HCT116 (cell line): ENCODE data around the gene UTF1. TPM values are rescaled to one million over a fixed set of nuclear protein-coding genes. Genes with fewer than 3 reads are reported as not detected.

Experiments used
- ATAC-seq: fragments of 200-7000 bp; cut with Tn5 transposase; 2 replicates; pipeline ENCODE4 v1.9.1; 2020; ENCODE audit warnings: mild to moderate bottlenecking, moderate library complexity
- BruUV-seq: library from RNA; stranded (reverse); fragments of 400-500 nt; replicated peaks from 2 replicates; lab custom pipeline; 2021; lab: Mats Ljungman, UMichigan
- CTCF ChIA-PET: fragments of 300-600 bp; sonication (Branson Sonifier 250); formaldehyde crosslinking; loops from one replicate; lab custom pipeline; 2021; ENCODE audit warnings: antibody characterized with exemption; lab: Charles Lee
- POLR2A ChIA-PET: fragments of 300-600, 350-600 bp; sonication (Branson Sonifier 250); formaldehyde crosslinking; loops from one replicate; lab custom pipeline; 2021; ENCODE audit warnings: antibody characterized with exemption; lab: Charles Lee
- RAD21 ChIA-PET, 2 experiments: fragments of 300-600 bp; sonication (Branson Sonifier 250); formaldehyde crosslinking; loops; one replicate each; lab custom pipeline; 2023; ENCODE audit warnings: low total read pairs in 2 of 2; ENCODE audit not compliant: uncharacterized antibody in 2 of 2, unreplicated experiment in 2 of 2, low non-redundant PET in 1 of 2; lab: Charles Lee
- DNase-seq: peaks from one replicate; pipeline ENCODE4 v3.0.0-alpha.2; 2010; ENCODE audit warnings: low read depth, low spot score
- H2AFZ ChIP-seq: fragments of 200-600 bp; shearing (Covaris generic), sonication (generic); 2 replicates; pipeline ENCODE4 v1.6.1; 2017; ENCODE audit warnings: low read depth, mixed run types, mixed read lengths, antibody characterized with exemption, low read length; ENCODE audit not compliant: poor library complexity, severe bottlenecking
- H3K27ac ChIP-seq: 2 replicates; pipeline ENCODE4 v1.5.1; 2012; ENCODE audit warnings: low read depth, low read length
- H3K27me3 ChIP-seq: fragments of 200-600 bp; sonication (generic); 2 replicates; pipeline ENCODE4 v1.6.1; 2016; ENCODE audit warnings: mixed run types, low read length, mixed read lengths; ENCODE audit not compliant: insufficient read depth
- H3K36me3 ChIP-seq, 2 experiments: fragments of 200-500 bp in 1 of 2; fragments of 200-600 bp in 1 of 2; sonication (Bioruptor generic) in 1 of 2; sonication (generic) in 1 of 2; 2 replicates each; pipeline versions ENCODE4 v1.5.1 to v1.6.1; 2014 to 2016; ENCODE audit warnings: low read length in 2 of 2, inconsistent platforms in 1 of 2, mixed read lengths in 1 of 2, mixed run types in 1 of 2; ENCODE audit not compliant: insufficient read depth in 2 of 2, control insufficient read depth in 1 of 2
- H3K4me1 ChIP-seq, 2 experiments: fragments of 200-600 bp in 1 of 2; sonication (generic) in 1 of 2; 2 replicates each; pipeline versions ENCODE4 v1.5.1 to v1.6.1; 2012 to 2017; ENCODE audit warnings: low read length in 2 of 2, inconsistent platforms in 1 of 2, mild to moderate bottlenecking in 1 of 2, mixed read lengths in 1 of 2, mixed run types in 1 of 2, moderate library complexity in 1 of 2; ENCODE audit not compliant: insufficient read depth in 2 of 2, control insufficient read depth in 1 of 2
- H3K4me2 ChIP-seq: fragments of 200-600 bp; sonication (generic); 2 replicates; pipeline ENCODE4 v1.6.1; 2017; ENCODE audit warnings: mixed run types, low read length, mixed read lengths
- H3K4me3 ChIP-seq, 2 experiments: fragments of 200-600 bp in 1 of 2; sonication (generic) in 1 of 2; replicated peaks in 1 of 2; 2 replicates each; pipeline ENCODE4 v1.5.1; 2011 to 2016; ENCODE audit warnings: low read length in 2 of 2, control low read depth in 1 of 2, low read depth in 1 of 2, mild to moderate bottlenecking in 1 of 2, mixed read lengths in 1 of 2, mixed run types in 1 of 2
- H3K79me2 ChIP-seq: fragments of 200-600 bp; sonication (generic); 2 replicates; pipeline ENCODE4 v1.6.1; 2017; ENCODE audit warnings: mild to moderate bottlenecking, mixed run types, low read length, moderate library complexity, mixed read lengths; ENCODE audit not compliant: insufficient read depth
- H3K9ac ChIP-seq: fragments of 200-600 bp; sonication (generic); 2 replicates; pipeline ENCODE4 v1.6.1; 2016; ENCODE audit warnings: low read length, mixed read lengths
- H3K9me2 ChIP-seq: fragments of 200-600 bp; sonication (generic), shearing (Covaris generic); 2 replicates; pipeline ENCODE4 v1.6.1; 2017; ENCODE audit warnings: mixed run types, mild to moderate bottlenecking, moderate library complexity; ENCODE audit not compliant: insufficient read depth
- H3K9me3 ChIP-seq, 2 experiments: fragments of 200-500 bp in 1 of 2; fragments of 200-600 bp in 1 of 2; sonication (Bioruptor generic) in 1 of 2; sonication (generic) in 1 of 2; 2 replicates each; pipeline ENCODE4 v1.6.1; 2014 to 2017; ENCODE audit warnings: low read length in 2 of 2, mixed read lengths in 2 of 2, inconsistent platforms in 1 of 2, low read depth in 1 of 2, mild to moderate bottlenecking in 1 of 2, mixed run types in 1 of 2, moderate library complexity in 1 of 2; ENCODE audit not compliant: control insufficient read depth in 1 of 2, insufficient read depth in 1 of 2
- H4K20me1 ChIP-seq: fragments of 200-600 bp; sonication (generic), shearing (Covaris generic); 2 replicates; pipeline ENCODE4 v1.6.1; 2017; ENCODE audit warnings: mixed run types, mild to moderate bottlenecking, moderate library complexity; ENCODE audit not compliant: insufficient read depth
- CBX3 ChIP-seq: IDR thresholded peaks from 2 replicates; pipeline ENCODE4 v1.6.1; 2012; ENCODE audit warnings: low read depth
- ELF1 ChIP-seq: IDR thresholded peaks from 2 replicates; pipeline ENCODE4 v1.6.1; 2012; ENCODE audit warnings: low read depth, borderline replicate concordance
- EZH2 ChIP-seq: fragments of 200-600 bp; sonication (generic); IDR thresholded peaks from 2 replicates; pipeline ENCODE4 v1.6.1; 2017; ENCODE audit warnings: antibody characterized with exemption, mixed run types
- JUND ChIP-seq: IDR thresholded peaks from 2 replicates; pipeline ENCODE4 v1.6.1; 2012
- POLR2AphosphoS5 ChIP-seq: IDR thresholded peaks from 2 replicates; pipeline ENCODE4 v1.6.1; 2011; ENCODE audit warnings: mild to moderate bottlenecking, low read depth, low read length, moderate library complexity
- SIN3A ChIP-seq: IDR thresholded peaks from 2 replicates; pipeline ENCODE4 v1.6.1; 2012; ENCODE audit warnings: low read depth
- TCF7L2 ChIP-seq: IDR thresholded peaks from 2 replicates; pipeline ENCODE4 v1.7.0; 2011; ENCODE audit warnings: borderline replicate concordance, inconsistent platforms; ENCODE audit not compliant: insufficient read depth, insufficient read length; ENCODE audit errors: extremely low read depth
- YY1 ChIP-seq: IDR thresholded peaks from 2 replicates; pipeline ENCODE4 v1.6.1; 2011; ENCODE audit warnings: low read length, low read depth, moderate library complexity, mild to moderate bottlenecking; ENCODE audit not compliant: insufficient replicate concordance; ENCODE audit errors: extremely low read depth
- ZFX ChIP-seq: fragments of 450-650 bp; IDR thresholded peaks from 2 replicates; pipeline ENCODE4 v1.6.1; 2017
- ZNF274 ChIP-seq: fragments of 200-500 bp; sonication (Bioruptor generic); IDR thresholded peaks from 2 replicates; pipeline ENCODE4 v1.6.1; 2014; ENCODE audit warnings: mild to moderate bottlenecking, low read depth, low read length, inconsistent platforms
- intact Hi-C: fragments of 100-400 bp; cut with micrococcal nuclease; formaldehyde crosslinking; loops from 2 replicates; pipeline ENCODE4 v1.10.0; 2022
- total RNA-seq: library from RNA; stranded (reverse); gene quantifications from one replicate; pipeline ENCODE4 v1.2.1, GENCODE V29; 2021; ENCODE audit not compliant: unreplicated experiment
- TF ChIP-seq, protein P1 (sequence below), 3 experiments: fragments of 200-600 bp in 1 of 3; sonication (generic) in 1 of 3; IDR thresholded peaks in 2 of 3; conservative IDR thresholded peaks in 1 of 3; 2 replicates each; pipeline ENCODE4 v1.5.1; 2012 to 2017; ENCODE audit warnings: low read depth in 2 of 3, low read length in 2 of 3, antibody characterized with exemption in 1 of 3, borderline replicate concordance in 1 of 3, control low read depth in 1 of 3, mild to moderate bottlenecking in 1 of 3, mixed read lengths in 1 of 3, mixed run types in 1 of 3, moderate library complexity in 1 of 3; ENCODE audit not compliant: insufficient read depth in 1 of 3
- TF ChIP-seq, protein P2 (sequence below): IDR thresholded peaks from 2 replicates; pipeline ENCODE4 v1.6.1; 2012
- TF ChIP-seq, protein P3 (sequence below): IDR thresholded peaks from 2 replicates; pipeline ENCODE4 v1.6.1; 2012; ENCODE audit warnings: low read depth

Gene UTF1
- total RNA-seq, 1 experiment from 2014 or later, result not detected

DNA sequence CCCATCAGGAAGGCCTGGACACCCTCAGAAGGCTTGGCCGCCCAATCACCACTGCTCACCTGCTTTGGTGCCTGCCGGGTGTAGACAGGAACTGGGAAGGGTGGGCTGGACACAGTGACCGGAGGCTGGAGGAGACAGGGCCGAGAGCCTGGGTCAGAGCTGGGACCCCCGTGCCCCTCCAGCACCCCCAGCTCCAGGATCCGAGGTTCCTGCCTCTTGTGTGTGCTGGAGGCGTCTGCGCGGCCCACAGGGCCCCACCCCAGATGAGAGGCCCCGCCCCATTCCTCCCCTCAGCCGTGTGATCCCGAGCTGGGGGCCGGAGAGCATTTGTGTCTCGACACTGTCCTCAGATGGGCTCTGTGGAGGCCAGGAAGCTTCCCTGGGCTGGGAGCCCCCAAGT lies 37.3 kb downstream of the UTF1 start:
- no TSS peak for BruUV-seq
- Histone ChIP-seq H3K4me1 (peaks cover 3 to 7% of the 10 kb centered on the region in 2 experiments; a peak in 3 of 4 replicates), H3K4me2 (no peak overlapping the region), H4K20me1 (no peaks in the 10 kb centered on the region), H3K27ac (no peak overlapping the region), H3K27me3 (no peaks in the 10 kb centered on the region), H3K4me3 (no peak overlapping the region), H2AFZ (no peak overlapping the region), H3K9ac (no peak overlapping the region), H3K79me2 (no peaks in the 10 kb centered on the region), H3K9me3 (no peaks in the 10 kb centered on the region), H3K9me2 (no peaks in the 10 kb centered on the region), H3K36me3 (no peaks in the 10 kb centered on the region)
- RAD21 ChIA-PET, result no interaction called here
- POLR2A ChIA-PET, result no interaction called here
- DNase-seq, result no peak
- ATAC-seq, result no peak
- CTCF ChIA-PET, result no interaction called here
- TF ChIP-seq POLR2AphosphoS5 (no peak), ZNF274 (no peak), ELF1 (no peak), SIN3A (no peak), TCF7L2 (no peak), EZH2 (no peak), JUND (no peak), CBX3 (no peak), YY1 (no peak), ZFX (no peak)
- TF ChIP-seq, protein P1, sequence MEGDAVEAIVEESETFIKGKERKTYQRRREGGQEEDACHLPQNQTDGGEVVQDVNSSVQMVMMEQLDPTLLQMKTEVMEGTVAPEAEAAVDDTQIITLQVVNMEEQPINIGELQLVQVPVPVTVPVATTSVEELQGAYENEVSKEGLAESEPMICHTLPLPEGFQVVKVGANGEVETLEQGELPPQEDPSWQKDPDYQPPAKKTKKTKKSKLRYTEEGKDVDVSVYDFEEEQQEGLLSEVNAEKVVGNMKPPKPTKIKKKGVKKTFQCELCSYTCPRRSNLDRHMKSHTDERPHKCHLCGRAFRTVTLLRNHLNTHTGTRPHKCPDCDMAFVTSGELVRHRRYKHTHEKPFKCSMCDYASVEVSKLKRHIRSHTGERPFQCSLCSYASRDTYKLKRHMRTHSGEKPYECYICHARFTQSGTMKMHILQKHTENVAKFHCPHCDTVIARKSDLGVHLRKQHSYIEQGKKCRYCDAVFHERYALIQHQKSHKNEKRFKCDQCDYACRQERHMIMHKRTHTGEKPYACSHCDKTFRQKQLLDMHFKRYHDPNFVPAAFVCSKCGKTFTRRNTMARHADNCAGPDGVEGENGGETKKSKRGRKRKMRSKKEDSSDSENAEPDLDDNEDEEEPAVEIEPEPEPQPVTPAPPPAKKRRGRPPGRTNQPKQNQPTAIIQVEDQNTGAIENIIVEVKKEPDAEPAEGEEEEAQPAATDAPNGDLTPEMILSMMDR (IDR thresholded peaks at IDR 0.05 in 2 of 3, conservative IDR thresholded peaks at IDR 0.05 in 1 of 3; ENCODE audit: borderline replicate concordance in 1 of 3, insufficient read depth in 1 of 3, low read depth in 2 of 3, low read length in 2 of 3), result no peak
- TF ChIP-seq, protein P2, sequence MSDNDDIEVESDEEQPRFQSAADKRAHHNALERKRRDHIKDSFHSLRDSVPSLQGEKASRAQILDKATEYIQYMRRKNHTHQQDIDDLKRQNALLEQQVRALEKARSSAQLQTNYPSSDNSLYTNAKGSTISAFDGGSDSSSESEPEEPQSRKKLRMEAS, result no peak
- TF ChIP-seq, protein P3, sequence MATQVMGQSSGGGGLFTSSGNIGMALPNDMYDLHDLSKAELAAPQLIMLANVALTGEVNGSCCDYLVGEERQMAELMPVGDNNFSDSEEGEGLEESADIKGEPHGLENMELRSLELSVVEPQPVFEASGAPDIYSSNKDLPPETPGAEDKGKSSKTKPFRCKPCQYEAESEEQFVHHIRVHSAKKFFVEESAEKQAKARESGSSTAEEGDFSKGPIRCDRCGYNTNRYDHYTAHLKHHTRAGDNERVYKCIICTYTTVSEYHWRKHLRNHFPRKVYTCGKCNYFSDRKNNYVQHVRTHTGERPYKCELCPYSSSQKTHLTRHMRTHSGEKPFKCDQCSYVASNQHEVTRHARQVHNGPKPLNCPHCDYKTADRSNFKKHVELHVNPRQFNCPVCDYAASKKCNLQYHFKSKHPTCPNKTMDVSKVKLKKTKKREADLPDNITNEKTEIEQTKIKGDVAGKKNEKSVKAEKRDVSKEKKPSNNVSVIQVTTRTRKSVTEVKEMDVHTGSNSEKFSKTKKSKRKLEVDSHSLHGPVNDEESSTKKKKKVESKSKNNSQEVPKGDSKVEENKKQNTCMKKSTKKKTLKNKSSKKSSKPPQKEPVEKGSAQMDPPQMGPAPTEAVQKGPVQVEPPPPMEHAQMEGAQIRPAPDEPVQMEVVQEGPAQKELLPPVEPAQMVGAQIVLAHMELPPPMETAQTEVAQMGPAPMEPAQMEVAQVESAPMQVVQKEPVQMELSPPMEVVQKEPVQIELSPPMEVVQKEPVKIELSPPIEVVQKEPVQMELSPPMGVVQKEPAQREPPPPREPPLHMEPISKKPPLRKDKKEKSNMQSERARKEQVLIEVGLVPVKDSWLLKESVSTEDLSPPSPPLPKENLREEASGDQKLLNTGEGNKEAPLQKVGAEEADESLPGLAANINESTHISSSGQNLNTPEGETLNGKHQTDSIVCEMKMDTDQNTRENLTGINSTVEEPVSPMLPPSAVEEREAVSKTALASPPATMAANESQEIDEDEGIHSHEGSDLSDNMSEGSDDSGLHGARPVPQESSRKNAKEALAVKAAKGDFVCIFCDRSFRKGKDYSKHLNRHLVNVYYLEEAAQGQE, result no peak
- intact Hi-C loops, result no loop called here
